Esophagus muscularis mucosa (tissue), 4 donors: ENCODE measurements around the gene SPEF1. TPM values are rescaled to one million over a fixed set of nuclear protein-coding genes. Genes with fewer than 3 reads are reported as not detected.
A peak's percentile ranks its signal among the peaks of the same experiment; 100 is the strongest.

ENCODE experiments used
- DNase-seq: peaks from one replicate; pipeline ENCODE4 v3.0.0-alpha.2; 2017; ENCODE audit errors: extremely low spot score
- H3K27ac ChIP-seq, 4 donors: fragments of 200-600 bp; sonication (generic); replicated peaks in 1 of 4; 1 replicate in 3 of 4; 2 replicates in 1 of 4; pipeline ENCODE4 v1.5.1; 2016 to 2019; ENCODE audit warnings: mild to moderate bottlenecking in 1 of 4
- H3K27me3 ChIP-seq, 4 donors: fragments of 200-600 bp; sonication (generic); one replicate each; pipeline versions ENCODE4 v1.5.1 to v1.6.0; 2016 to 2019
- H3K36me3 ChIP-seq, 4 donors: fragments of 200-600 bp; sonication (generic); one replicate each; pipeline ENCODE4 v1.5.1; 2016 to 2019
- H3K4me1 ChIP-seq, 4 donors: fragments of 200-600 bp; sonication (generic); one replicate each; pipeline ENCODE4 v1.5.1; 2016 to 2019
- H3K4me3 ChIP-seq, 4 donors: fragments of 200-600 bp; sonication (generic); 1 replicate in 2 of 4; 2 replicates in 2 of 4; pipeline ENCODE4 v1.5.1; 2016 to 2019; ENCODE audit warnings: mild to moderate bottlenecking in 4 of 4, moderate library complexity in 1 of 4
- H3K9me3 ChIP-seq, 4 donors: fragments of 200-600 bp; sonication (generic); 1 replicate in 3 of 4; 2 replicates in 1 of 4; pipeline ENCODE4 v1.5.1; 2016 to 2019
- EP300 ChIP-seq: sonication (generic); formaldehyde crosslinking; IDR thresholded peaks from one replicate; pipeline ENCODE4 v1.6.1; 2017; ENCODE audit warnings: antibody characterized with exemption
- POLR2A ChIP-seq: fragments of 450-650 bp; IDR thresholded peaks from one replicate; pipeline ENCODE4 v1.6.1; 2017; ENCODE audit warnings: antibody characterized with exemption, moderate library complexity, mild to moderate bottlenecking, low read depth
- POLR2AphosphoS5 ChIP-seq, 2 donors: sonication (generic); formaldehyde crosslinking; IDR thresholded peaks; one replicate each; pipeline ENCODE4 v1.6.1; 2017; ENCODE audit warnings: antibody characterized with exemption in 2 of 2
- WGBS: methylation state at CpG from one replicate; pipeline ENCODE4 v1.1.5; 2018; 5-methylcytosine and 5-hydroxymethylcytosine counted together
- intact Hi-C: fragments of 100-400 bp; cut with DNase I; formaldehyde crosslinking; loops from one replicate; pipeline ENCODE4 v1.15.1; 2023
- total RNA-seq, 4 donors: library from RNA; depleted of rRNA; stranded (reverse); fragments of >200 nt; gene quantifications; one replicate each; pipeline versions ENCODE4 v1.1.0 to v1.2.1, GENCODE V29; 2016
- TF ChIP-seq, protein P1 (sequence below), 3 experiments: fragments of 200-600 bp in 2 of 3; fragments of 450-650 bp in 1 of 3; sonication (generic) in 2 of 3; IDR thresholded peaks; one replicate each; pipeline ENCODE4 v1.5.1; 2017 to 2019; ENCODE audit warnings: antibody characterized with exemption in 3 of 3, mild to moderate bottlenecking in 2 of 3, moderate library complexity in 1 of 3

Gene SPEF1
- total RNA-seq, 4 donors from 2014 or later, result 0.50 TPM; not detected in 3

DNA sequence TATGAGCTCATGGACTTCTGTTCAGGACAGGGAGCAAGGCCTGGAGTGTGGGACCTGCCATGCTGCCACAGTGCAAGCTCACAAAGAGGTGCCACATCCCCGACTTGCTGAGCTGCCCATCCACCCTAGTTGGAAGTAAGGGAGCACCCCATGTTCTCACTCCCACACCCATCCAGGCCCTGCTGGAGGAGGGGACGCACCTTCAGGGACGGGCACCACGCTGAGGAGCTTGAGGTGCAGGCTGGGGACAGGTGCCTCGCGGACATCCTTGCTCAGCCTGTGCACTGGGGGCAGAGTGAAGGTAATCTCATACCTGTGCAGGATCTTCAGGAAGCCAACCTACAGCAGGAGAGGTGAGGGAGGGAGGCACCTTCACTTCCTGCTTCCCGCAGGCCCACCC, 26.0 kb downstream of the SPEF1 start:
- Histone ChIP-seq H3K4me1 (peaks cover 25 to 69% (median 47%) of the 10 kb centered on the region in 4 donors), H3K36me3 (peaks cover 0 to 78% (median 43%) of the 10 kb centered on the region in 4 donors), H3K4me3 (no peak overlapping the region), H3K27me3 (peaks cover 0 to under 1% (median 0%) of the 10 kb centered on the region in 4 donors), H3K9me3 (no peaks in the 10 kb centered on the region), H3K27ac (no peak overlapping the region)
- no peak for TF ChIP-seq POLR2AphosphoS5 (IDR thresholded peaks at IDR 0.05)
- no peak for TF ChIP-seq POLR2A
- TF ChIP-seq, protein P1, sequence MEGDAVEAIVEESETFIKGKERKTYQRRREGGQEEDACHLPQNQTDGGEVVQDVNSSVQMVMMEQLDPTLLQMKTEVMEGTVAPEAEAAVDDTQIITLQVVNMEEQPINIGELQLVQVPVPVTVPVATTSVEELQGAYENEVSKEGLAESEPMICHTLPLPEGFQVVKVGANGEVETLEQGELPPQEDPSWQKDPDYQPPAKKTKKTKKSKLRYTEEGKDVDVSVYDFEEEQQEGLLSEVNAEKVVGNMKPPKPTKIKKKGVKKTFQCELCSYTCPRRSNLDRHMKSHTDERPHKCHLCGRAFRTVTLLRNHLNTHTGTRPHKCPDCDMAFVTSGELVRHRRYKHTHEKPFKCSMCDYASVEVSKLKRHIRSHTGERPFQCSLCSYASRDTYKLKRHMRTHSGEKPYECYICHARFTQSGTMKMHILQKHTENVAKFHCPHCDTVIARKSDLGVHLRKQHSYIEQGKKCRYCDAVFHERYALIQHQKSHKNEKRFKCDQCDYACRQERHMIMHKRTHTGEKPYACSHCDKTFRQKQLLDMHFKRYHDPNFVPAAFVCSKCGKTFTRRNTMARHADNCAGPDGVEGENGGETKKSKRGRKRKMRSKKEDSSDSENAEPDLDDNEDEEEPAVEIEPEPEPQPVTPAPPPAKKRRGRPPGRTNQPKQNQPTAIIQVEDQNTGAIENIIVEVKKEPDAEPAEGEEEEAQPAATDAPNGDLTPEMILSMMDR (IDR thresholded peaks at IDR 0.05), result no peak
- TF ChIP-seq EP300, result no peak
- DNase-seq, result no peak
- intact Hi-C loops, result no loop called here
- 77% methylated on average over 5 of the region's 7 CpGs for WGBS

GRCh38 chr20:3754276-3754630, 27.0 kb downstream of the SPEF1 start:
- peaks cover 0 to 10% (median 0%) of the 10 kb centered on the region in 4 donors for H3K27me3 ChIP-seq
- peaks cover 0 to 88% (median 48%) of the 10 kb centered on the region in 4 donors for H3K36me3 ChIP-seq
- intact Hi-C loops, result no loop called here
- H3K4me3 ChIP-seq, result no peak overlapping the region
- TF ChIP-seq EP300 (no peak), POLR2A (no peak), POLR2AphosphoS5 (IDR thresholded peaks at IDR 0.05) (no peak)
- TF ChIP-seq, protein P1 (IDR thresholded peaks at IDR 0.05), result no peak
- no peak for DNase-seq
- H3K9me3 ChIP-seq, result no peaks in the 10 kb centered on the region
- H3K27ac ChIP-seq, result peak overlapping the region in 1 of 4 donors; percentile 40
- H3K4me1 ChIP-seq, result peaks cover 31 to 69% (median 46%) of the 10 kb centered on the region in 4 donors
- WGBS, result 76% methylated on average over 15 of the region's 16 CpGs

DNA sequence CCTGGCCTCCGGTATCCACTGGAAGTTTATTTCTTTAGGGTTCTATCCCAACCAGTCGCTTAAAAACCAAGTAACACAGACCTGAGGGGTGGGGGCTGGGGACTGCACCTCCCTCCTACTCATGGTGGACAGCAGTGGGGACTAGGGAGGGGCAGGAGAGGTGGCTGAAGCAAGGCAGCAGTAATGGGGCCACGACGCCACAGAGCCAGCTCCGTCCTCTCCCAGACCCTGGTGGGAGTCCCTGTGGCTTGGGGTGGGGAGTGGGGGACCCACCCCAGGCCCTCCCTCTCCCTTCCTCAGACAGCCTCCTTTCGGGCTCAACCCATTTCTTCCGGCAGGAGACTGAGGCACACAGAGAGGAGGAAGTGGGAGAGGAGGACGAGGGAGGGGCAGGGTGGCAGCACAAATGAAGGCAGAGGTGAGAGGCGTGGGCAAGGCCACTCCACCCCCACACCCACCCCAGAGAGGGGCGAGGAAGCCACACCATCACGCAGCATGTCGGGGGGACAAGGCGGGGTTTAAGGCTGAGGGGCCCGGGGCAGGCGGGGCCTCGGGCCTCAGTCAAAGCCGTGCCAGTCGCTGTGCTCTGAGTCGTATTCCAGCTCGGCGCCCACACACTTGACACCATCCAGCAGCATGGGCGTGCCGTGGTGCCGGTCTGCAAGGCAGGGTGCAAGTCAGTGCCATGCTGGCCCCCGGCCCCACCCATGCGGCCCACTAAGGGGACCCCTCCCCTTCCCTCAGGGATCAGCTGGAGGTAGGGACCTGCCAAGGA, 27.6 kb downstream of the SPEF1 start:
- Histone ChIP-seq H3K4me3 (no peak overlapping the region), H3K27ac (peak overlapping the region; percentile 27 to 57 (median 41)), H3K36me3 (peaks cover 0 to 83% (median 49%) of the 10 kb centered on the region in 4 donors), H3K9me3 (no peaks in the 10 kb centered on the region), H3K4me1 (peaks cover 31 to 63% (median 43%) of the 10 kb centered on the region in 4 donors), H3K27me3 (peaks cover 0 to 13% (median 0%) of the 10 kb centered on the region in 4 donors)
- DNase-seq, result no peak
- intact Hi-C loops, result no loop called here
- 76% methylated on average over 16 of the region's 26 CpGs for WGBS
- TF ChIP-seq EP300 (no peak), POLR2A (no peak), POLR2AphosphoS5 (IDR thresholded peaks at IDR 0.05) (no peak)
- TF ChIP-seq, protein P1 (IDR thresholded peaks at IDR 0.05), result no peak

GRCh38 chr20:3753098-3753497, 28.1 kb downstream of the SPEF1 start:
- no peak overlapping the region for H3K4me3 ChIP-seq
- intact Hi-C loops, result no loop called here
- peaks cover 0 to 13% (median 0%) of the 10 kb centered on the region in 4 donors for H3K27me3 ChIP-seq
- H3K27ac ChIP-seq, result peak overlapping the region; percentile 27 to 57 (median 41)
- H3K4me1 ChIP-seq, result peaks cover 31 to 57% (median 42%) of the 10 kb centered on the region in 4 donors
- no peaks in the 10 kb centered on the region for H3K9me3 ChIP-seq
- TF ChIP-seq, protein P1 (IDR thresholded peaks at IDR 0.05), result peak; percentile 75 to 85 (median 76)
- TF ChIP-seq POLR2AphosphoS5 (IDR thresholded peaks at IDR 0.05) (peak; percentile 18 to 40), EP300 (no peak), POLR2A (no peak)
- H3K36me3 ChIP-seq, result peaks cover 0 to 80% (median 53%) of the 10 kb centered on the region in 4 donors
- no peak for DNase-seq
- 27% methylated on average over 4 of the region's 4 CpGs for WGBS
